HUES64 (cell line): ENCODE measurements around the gene ZFAND5.
A peak's percentile ranks its signal among the peaks of the same experiment; 100 is the strongest.

ENCODE experiments used
- H3K27ac ChIP-seq: 2 replicates; pipeline ENCODE4 v1.7.0; 2013; ENCODE audit warnings: low read depth, low read length, inconsistent platforms
- H3K27me3 ChIP-seq: 2 replicates; pipeline ENCODE4 v1.6.1; 2013; ENCODE audit warnings: mild to moderate bottlenecking, low read length; ENCODE audit not compliant: insufficient read depth
- H3K36me3 ChIP-seq: 2 replicates; pipeline ENCODE4 v1.6.1; 2013; ENCODE audit warnings: mild to moderate bottlenecking, low read length; ENCODE audit not compliant: insufficient read depth
- H3K4me1 ChIP-seq: 2 replicates; pipeline ENCODE4 v1.6.1; 2013; ENCODE audit warnings: mild to moderate bottlenecking, low read length, moderate library complexity; ENCODE audit not compliant: insufficient read depth
- H3K4me3 ChIP-seq: 2 replicates; pipeline ENCODE4 v1.5.1; 2013; ENCODE audit warnings: mild to moderate bottlenecking, low read length, moderate library complexity
- H3K9ac ChIP-seq: 2 replicates; pipeline ENCODE4 v1.6.1; 2013; ENCODE audit warnings: mild to moderate bottlenecking, low read depth, low read length
- H3K9me3 ChIP-seq: 2 replicates; pipeline ENCODE4 v1.6.1; 2013; ENCODE audit warnings: low read depth, low read length; ENCODE audit not compliant: insufficient read depth
- WGBS: fragments of 150-250, 120-280 bp; methylation state at CpG from one replicate; pipeline ENCODE4 v1.1.7; 2013; ENCODE audit warnings: missing lambda C conversion rate; 5-methylcytosine and 5-hydroxymethylcytosine counted together

The ZFAND5 gene

GRCh38 chr9:72390907-72391306 is 25.9 kb upstream of the ZFAND5 start:
- Histone ChIP-seq H3K36me3 (no peaks in the 10 kb centered on the region), H3K27me3 (no peaks in the 10 kb centered on the region), H3K4me1 (peaks cover 8% of the 10 kb centered on the region; the same call in 1 of the 2 replicates), H3K27ac (no peak overlapping the region), H3K9me3 (no peaks in the 10 kb centered on the region), H3K4me3 (no peak overlapping the region), H3K9ac (no peak overlapping the region)
- 92% methylated on average over 2 of the region's 2 CpGs for WGBS

- H3K27me3 ChIP-seq: no peaks in the 10 kb centered on the region
- WGBS: 96% methylated on average over 1 of the region's 1 CpG
- H3K36me3 ChIP-seq: no peaks in the 10 kb centered on the region
- H3K27ac ChIP-seq: no peak overlapping the region
- H3K9me3 ChIP-seq: no peaks in the 10 kb centered on the region
- H3K4me3 ChIP-seq: no peak overlapping the region
- H3K4me1 ChIP-seq: no peaks in the 10 kb centered on the region
- no peak overlapping the region for H3K9ac ChIP-seq
These were observed 21.2 kb upstream of the ZFAND5 start for GRCh38 chr9:72386186-72386585.

GRCh38 chr9:72384710-72385485 is 19.9 kb upstream of the ZFAND5 start:
- no peaks in the 10 kb centered on the region for H3K9me3 ChIP-seq
- no peak overlapping the region for H3K9ac ChIP-seq
- no peak overlapping the region for H3K4me3 ChIP-seq
- no peak overlapping the region for H3K27ac ChIP-seq
- no peaks in the 10 kb centered on the region for H3K36me3 ChIP-seq
- no peaks in the 10 kb centered on the region for H3K27me3 ChIP-seq
- WGBS: 91% methylated on average over 3 of the region's 5 CpGs
- no peaks in the 10 kb centered on the region for H3K4me1 ChIP-seq

- Histone ChIP-seq H3K4me3 (no peak overlapping the region), H3K9ac (no peak overlapping the region), H3K27ac (no peak overlapping the region), H3K36me3 (no peaks in the 10 kb centered on the region), H3K4me1 (no peaks in the 10 kb centered on the region), H3K9me3 (no peaks in the 10 kb centered on the region), H3K27me3 (no peaks in the 10 kb centered on the region)
- WGBS: 87% methylated on average over 5 of the region's 7 CpGs
These were observed 19.1 kb upstream of the ZFAND5 start for GRCh38 chr9:72383978-72384709.

GRCh38 chr9:72382405-72382804 is 17.4 kb upstream of the ZFAND5 start:
- no peak overlapping the region for H3K4me3 ChIP-seq
- 95% methylated on average over 4 of the region's 4 CpGs for WGBS
- no peaks in the 10 kb centered on the region for H3K4me1 ChIP-seq
- no peak overlapping the region for H3K9ac ChIP-seq
- no peak overlapping the region for H3K27ac ChIP-seq
- no peaks in the 10 kb centered on the region for H3K9me3 ChIP-seq
- H3K36me3 ChIP-seq: no peaks in the 10 kb centered on the region
- H3K27me3 ChIP-seq: no peaks in the 10 kb centered on the region

GRCh38 chr9:72377041-72377440 is 12.0 kb upstream of the ZFAND5 start:
- Histone ChIP-seq H3K9ac (no peak overlapping the region), H3K9me3 (no peaks in the 10 kb centered on the region), H3K27ac (no peak overlapping the region), H3K4me1 (no peaks in the 10 kb centered on the region), H3K27me3 (no peaks in the 10 kb centered on the region), H3K36me3 (no peaks in the 10 kb centered on the region), H3K4me3 (no peak overlapping the region)
- 95% methylated on average over 3 of the region's 4 CpGs for WGBS

GRCh38 chr9:72371151-72371550 is 6.1 kb upstream of the ZFAND5 start:
- no peak overlapping the region for H3K27ac ChIP-seq

GRCh38 chr9:72365525-72366256 is 683 bp upstream of the ZFAND5 start:
- 6% methylated on average over 38 of the region's 38 CpGs for WGBS
- peak overlapping the region; percentile 87 for H3K9ac ChIP-seq

More at GRCh38 chr9:72371151-72371550, 6.1 kb upstream of the ZFAND5 start:
- Histone ChIP-seq H3K9me3 (no peaks in the 10 kb centered on the region), H3K4me3 (no peak overlapping the region), H3K9ac (no peak overlapping the region), H3K4me1 (peaks cover 6% of the 10 kb centered on the region; the same call in 1 of the 2 replicates), H3K36me3 (no peaks in the 10 kb centered on the region), H3K27me3 (no peaks in the 10 kb centered on the region)

GRCh38 chr9:72363908-72364678 is 915 bp downstream of the ZFAND5 start:
- Histone ChIP-seq H3K36me3 (peaks cover 46% of the 10 kb centered on the region), H3K4me1 (peaks cover 37% of the 10 kb centered on the region), H3K27ac (peak overlapping the region; percentile 96)

More at GRCh38 chr9:72365525-72366256, 683 bp upstream of the ZFAND5 start:
- Histone ChIP-seq H3K4me3 (peak overlapping the region; percentile 94), H3K27me3 (no peaks in the 10 kb centered on the region), H3K36me3 (peaks cover 30% of the 10 kb centered on the region), H3K27ac (peak overlapping the region; percentile 98), H3K9me3 (no peaks in the 10 kb centered on the region), H3K4me1 (peaks cover 29% of the 10 kb centered on the region)

GRCh38 chr9:72363236-72363635 is 1.8 kb downstream of the ZFAND5 start:
- H3K4me3 ChIP-seq: peak overlapping the region; percentile 94
- peak overlapping the region; percentile 96; the same call in 1 of the 2 replicates for H3K27ac ChIP-seq
- peaks cover 37% of the 10 kb centered on the region for H3K4me1 ChIP-seq
- peaks cover 55% of the 10 kb centered on the region for H3K36me3 ChIP-seq
- no peaks in the 10 kb centered on the region for H3K9me3 ChIP-seq
- H3K27me3 ChIP-seq: no peaks in the 10 kb centered on the region
- H3K9ac ChIP-seq: peak overlapping the region; percentile 95
- WGBS: 8% methylated on average over 2 of the region's 2 CpGs

More at GRCh38 chr9:72363908-72364678, 915 bp downstream of the ZFAND5 start:
- Histone ChIP-seq H3K9me3 (no peaks in the 10 kb centered on the region), H3K9ac (peak overlapping the region; percentile 95), H3K4me3 (peak overlapping the region; percentile 94), H3K27me3 (no peaks in the 10 kb centered on the region)
- WGBS: under 1% methylated on average over 72 of the region's 73 CpGs
